GM18519 (cell line): Measurements from ENCODE around the gene OARD1.

Source experiments
- ATAC-seq: cut with Tn5 transposase; IDR thresholded peaks from one replicate; pipeline ENCODE4 v1.9.1; 2021; ENCODE audit warnings: mild to moderate bottlenecking, moderate library complexity; ENCODE audit not compliant: unreplicated experiment, low FRiP score

The OARD1 gene

DNA sequence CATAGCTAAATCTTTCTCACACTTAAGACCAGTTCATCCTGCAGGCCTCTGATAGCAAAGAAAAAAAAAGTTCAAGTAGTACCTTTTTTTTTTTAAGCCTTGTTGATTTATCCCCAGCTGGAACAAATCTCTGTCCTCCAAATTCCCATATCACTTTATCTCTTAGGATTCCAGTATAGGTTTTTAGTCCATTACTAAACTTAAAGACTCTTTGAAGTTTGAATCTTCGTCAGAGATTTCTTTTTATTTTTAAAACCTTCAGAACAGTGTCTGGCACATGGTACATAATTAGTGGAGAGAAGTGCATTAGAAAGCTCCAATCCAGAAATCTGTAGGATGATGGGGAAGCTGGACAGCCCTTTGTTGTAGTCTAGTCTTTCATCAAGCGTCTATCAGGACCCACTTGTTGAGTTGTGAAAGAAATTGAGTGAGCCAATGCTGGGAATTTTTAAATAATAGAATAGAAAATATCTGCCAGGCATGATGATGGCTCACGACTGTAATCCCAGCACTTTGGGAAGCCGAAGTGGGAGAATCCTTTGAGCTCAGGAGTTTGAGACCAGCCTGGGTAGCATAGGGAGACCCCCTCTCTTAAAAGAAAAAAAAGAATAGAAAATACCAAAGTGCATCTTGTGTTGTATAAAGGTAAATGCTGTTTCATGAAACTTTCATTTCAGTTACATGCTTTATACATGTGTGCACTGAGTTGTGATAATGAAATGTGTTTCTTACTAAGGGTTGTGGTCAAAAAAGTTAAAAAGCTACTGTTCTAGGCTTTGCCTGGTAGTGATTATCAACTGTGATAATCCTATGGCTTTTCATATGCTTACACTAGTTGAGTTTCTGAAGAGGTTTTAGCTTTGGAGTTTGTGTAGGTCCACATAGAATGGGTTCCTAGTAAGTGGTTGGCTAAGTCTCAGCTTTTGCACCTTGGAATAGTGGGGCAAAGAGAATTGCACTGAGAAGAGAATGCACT lies 3.8 kb upstream of the OARD1 start:
- no peak for ATAC-seq

DNA sequence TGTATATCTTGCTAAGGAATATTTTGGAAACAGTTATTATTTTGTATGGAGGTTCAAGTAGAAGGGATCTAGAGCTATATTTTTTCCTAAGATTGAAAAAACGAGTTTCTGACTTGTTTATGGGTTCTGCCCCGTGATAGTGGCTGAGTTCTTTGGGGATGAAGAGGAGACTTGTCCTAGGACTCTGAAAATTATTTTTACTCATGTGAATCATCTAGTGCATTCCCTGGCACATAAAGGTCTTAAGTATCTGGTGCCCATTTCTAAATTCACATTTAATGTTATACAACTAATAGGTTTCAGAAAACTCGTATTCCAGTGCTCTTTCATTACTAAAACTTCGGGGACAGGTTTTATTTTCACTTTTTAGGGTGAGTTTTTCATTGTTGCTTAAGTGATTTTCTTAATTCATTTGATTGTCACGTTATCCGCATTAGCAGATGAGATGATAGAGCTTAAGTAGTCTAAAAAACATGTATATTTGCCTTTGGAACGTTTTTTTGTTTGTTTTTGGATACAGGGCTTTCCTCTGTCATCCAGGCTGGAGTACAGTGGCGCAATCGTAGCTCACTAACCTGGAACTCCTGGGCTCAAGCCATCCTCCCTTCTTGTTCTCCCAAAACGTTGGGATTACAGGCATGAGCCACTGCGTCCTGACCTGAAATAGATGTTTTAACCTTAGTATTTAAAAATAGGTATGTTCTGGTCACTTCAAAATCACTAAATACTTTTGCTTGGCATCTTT lies 2.7 kb upstream of the OARD1 start:
- no peak for ATAC-seq

DNA sequence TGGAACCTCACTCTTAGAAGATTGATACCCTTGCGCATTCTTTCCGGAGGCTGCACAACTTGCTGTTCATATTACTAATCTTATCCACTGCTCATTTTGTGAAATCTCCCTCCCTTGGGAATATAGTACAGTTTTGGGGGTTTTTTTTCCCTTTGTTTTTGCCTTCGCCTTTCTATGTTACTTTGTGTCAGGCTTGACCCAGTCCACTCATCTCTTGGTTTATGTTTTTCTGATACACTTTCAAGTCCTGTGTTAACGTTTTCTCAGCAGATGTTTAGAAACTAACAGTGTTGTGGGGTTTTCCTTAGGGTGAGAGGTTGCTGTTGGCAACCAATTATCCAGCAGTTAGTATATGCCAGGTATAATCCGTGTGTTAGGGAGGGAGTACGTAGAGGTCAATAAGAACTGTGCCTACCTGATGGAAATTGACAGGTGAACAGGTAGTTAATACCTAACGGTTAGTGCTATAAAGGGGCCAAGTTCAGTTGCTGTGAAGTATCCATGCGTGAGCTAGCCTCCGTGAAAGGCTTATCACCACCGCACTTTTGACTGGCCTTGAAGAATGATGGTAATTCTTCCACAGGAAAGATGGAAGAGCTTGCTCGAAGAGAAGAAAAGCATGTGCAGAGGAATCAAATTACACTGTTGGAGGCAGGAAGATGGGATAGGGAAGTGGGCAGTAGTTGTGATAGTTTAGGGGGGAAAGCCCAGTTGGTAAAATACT lies 2.0 kb upstream of the OARD1 start:
- ATAC-seq, result no peak

DNA sequence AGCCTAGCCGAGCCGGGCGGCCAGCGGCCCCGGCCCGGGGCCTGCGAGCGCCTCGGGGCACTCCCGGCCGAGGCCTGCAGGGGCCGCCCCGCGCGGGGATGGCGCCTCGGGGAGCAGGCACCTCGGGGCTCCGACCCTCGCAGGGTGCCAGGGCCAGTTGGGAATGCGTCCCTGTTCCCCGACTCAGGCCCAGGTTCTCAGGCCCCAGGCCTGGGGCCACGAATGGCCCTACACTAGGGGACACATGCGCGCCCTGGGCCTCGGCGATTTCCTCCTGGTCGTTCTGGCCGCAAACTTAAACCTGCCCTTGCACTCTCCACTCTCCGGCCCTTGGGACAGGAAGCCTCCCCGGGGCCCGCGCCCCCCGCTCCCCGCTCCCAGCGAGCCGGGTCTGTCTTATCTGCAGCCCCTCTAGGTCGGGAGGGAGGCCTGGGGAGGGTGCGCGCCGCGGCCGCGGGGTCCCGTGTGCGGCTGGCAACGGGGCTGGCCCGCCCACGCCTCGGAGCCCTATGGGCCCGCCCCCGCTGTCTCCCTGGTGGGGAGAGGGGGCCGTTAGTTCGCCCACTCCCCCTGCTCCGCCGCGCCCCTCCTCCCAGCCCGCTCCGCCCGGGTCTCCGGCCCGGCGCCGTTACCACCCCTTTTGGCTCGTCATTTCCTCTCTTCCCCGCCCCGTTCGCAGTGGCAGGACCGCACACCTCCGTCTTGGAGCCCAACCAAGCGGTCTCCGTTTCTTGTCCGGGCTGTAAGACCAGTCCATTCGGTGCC lies 1.2 kb upstream of the OARD1 start:
- ATAC-seq, result no peak

DNA sequence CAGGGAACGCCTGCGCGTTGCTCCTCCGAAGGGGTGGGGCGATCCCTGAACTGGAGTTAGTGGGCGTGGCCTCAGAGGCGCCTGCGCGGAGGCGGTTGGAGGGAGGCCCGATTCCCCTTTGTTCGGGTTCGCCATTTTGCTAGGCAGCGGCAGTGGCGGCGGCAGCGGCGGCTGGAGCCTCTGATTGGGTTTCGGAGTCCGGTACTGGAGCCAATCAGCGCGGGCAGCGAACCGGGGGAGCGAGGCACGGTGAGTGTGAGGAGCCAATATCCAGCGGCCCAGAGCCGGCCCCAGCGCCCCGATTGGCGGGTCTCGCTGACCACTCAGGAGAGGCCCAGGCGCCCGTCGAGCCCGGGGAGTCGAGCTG lies 663 bp upstream of the OARD1 start, which contains the start of gene NFYA:
NFYA (plus strand) TSS at position 139 of the 367 bp plus-strand sequence. CDS start 6,116 bp downstream, outside the sequence.
- peak; percentile 40 for ATAC-seq

DNA sequence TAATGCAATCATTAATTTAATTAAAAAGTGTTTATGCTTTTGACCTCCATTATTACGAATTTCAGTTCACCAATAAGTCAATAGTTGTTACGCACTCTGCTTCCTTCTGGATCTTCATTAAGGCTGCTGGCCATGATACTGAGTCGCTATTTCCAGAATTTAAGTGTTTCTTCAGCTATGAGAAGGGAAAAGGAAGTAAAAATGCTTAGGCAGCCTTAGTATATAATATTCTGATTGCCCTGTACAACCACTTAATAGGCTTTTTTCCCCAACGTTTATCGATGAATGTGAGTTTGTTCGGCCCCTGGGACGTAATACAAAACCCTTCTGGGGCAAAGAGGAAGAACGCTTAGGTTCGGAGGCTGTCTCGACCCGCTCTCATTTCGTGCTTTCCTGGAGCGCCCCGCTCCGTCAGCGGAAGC lies 644 bp downstream of the OARD1 start:
- ATAC-seq, result no peak

DNA sequence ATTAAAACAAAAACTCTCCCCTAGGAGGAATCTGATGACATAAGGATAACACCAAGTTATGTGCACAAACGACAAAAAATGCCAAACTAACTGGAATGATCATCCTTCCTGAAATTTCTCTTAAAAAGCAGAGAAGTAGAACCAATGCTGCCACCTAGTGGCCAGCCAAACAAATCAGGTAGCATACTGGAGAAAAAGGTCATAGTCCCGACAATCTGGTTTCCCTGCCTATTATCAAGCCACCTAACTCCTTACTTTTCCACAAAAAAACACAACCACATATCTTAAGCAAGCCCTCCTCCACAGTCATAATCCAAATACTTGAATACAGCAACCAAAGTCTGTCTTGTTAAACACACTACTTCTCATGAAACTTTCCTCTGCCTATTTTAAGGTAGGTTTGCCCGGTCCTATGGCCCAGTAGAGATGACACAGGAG lies 5.3 kb downstream of the OARD1 start:
- no peak for ATAC-seq

- no peak for ATAC-seq
These were observed 6.6 kb downstream of the OARD1 start for GRCh38 chr6:41065550-41066026.

GRCh38 chr6:41064841-41065240 lies 7.3 kb downstream of the OARD1 start:
- ATAC-seq, result no peak

GRCh38 chr6:41063884-41064285 lies 8.3 kb downstream of the OARD1 start:
- ATAC-seq, result no peak

GRCh38 chr6:41062056-41062455 lies 10.1 kb downstream of the OARD1 start:
- ATAC-seq, result no peak

DNA sequence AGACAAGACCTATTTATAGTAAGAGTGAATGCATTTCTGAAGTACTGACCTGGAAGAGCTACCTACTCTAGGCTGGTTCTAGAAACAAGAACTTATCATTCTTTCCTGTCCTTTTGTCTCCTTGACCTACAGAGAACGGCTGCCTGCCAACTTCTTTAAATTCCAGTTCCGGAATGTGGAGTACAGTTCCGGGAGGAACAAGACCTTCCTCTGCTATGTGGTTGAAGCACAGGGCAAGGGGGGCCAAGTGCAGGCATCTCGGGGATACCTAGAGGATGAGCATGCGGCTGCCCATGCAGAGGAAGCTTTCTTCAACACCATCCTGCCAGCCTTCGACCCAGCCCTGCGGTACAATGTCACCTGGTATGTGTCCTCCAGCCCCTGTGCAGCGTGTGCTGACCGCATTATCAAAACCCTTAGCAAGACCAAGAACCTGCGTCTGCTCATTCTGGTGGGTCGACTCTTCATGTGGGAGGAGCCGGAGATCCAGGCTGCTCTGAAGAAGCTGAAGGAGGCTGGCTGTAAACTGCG lies 10.9 kb downstream of the OARD1 start:
- no peak for ATAC-seq

DNA sequence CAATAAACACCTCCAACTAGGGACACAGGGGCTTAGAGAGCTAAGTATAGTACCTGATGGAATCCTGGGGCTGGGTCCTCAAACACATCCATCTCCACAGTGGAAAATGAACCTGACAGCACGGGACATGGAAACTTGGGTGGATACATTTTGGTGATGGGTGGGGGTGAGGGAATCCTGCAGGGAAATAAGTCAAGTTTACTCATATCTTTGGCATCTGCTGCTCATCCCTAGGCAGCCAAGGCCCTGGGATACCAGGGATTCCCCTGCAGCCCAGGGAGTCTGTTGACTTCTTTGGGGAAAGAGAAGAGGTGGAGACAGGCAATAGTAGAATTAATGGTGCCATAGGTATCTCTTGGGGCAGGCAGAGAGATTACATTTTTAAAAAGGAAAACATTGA lies 12.6 kb downstream of the OARD1 start:
- ATAC-seq, result no peak

GRCh38 chr6:41058783-41059181 lies 13.4 kb downstream of the OARD1 start:
- ATAC-seq, result no peak

DNA sequence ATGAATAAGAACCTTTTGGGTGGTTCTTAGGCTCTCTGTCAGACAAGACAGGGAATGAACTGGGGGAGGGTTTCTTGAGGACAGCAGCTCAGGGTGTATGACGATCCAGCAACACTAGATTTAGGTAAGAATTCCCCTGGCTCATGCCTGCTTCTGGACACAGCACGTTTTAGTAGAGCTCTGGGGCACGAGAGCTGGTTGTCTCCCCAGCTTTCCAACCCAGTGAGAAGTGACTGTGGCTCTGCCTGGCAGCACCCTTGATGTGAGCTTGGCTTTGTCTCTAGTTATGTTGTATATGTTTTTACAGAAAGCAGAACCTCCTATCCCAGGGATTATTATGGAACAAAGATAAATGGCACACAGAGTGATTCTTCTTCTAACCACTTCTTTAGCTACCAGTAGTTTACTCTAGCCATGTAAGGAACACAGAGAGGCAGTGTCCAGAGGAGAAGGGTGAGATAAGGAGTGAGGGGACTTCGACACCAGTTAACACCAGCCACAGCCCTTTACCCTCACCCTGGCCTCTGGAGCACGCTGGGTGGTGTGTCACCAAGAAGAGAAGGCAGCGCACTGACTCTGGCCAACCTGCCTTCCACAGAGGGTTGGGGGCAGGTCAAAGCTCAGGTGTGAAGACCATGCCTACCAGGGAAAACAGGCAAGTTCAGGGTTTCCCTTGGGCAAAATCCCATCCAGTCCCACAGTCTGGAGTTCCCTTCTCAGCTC lies 15.2 kb downstream of the OARD1 start:
- no peak for ATAC-seq

GRCh38 chr6:41055149-41055548 lies 17.0 kb downstream of the OARD1 start:
- ATAC-seq, result no peak

DNA sequence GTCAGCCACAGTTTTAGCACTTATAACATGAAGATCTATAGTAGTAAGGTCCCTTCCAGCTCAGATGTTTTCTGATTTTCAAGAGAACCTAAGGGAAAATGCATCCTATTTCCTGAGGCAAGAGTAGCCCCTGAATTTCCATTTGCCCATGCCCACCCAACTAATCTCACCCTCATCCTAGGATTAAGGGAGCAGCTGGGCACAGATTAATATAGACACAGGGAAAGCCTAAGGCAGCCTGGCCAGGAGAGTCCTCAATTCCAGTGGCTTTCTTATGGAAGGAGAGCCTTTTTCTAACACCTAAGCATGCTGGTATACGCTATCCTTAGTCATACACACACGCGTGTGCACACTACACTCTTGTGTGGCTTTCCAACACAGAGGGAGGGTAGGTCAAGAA lies 17.6 kb downstream of the OARD1 start:
- no peak for ATAC-seq

GRCh38 chr6:41053041-41053440 lies 19.1 kb downstream of the OARD1 start, which contains the start of gene APOBEC2:
Gene APOBEC2 (plus strand): TSS chr6:41053202. CDS start chr6:41053348, 146 bp downstream.
- ATAC-seq, result no peak

DNA sequence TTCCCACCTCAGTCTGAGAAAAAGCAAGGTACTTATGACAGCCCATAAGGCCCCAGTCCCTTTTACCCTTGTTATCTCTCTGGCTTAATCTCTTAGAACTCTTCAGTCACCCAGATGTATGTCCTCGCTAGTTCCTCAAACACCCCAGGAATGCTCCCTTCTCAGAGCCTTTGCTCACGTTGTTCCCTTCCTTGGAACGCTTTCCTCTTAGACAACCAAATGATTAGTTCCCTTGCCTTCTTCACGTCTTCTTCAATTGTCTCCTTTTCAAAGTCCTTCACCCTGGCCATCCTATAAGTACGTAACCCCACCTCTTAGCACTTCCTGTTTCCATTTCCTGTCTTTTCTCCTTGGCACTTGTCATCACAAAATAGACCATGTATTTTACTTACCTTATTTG lies 20.3 kb downstream of the OARD1 start:
- ATAC-seq, result no peak
